SK-N-SH treated with all-trans-retinoic acid at 6 μM for 48 hours (cell line): Measurements from ENCODE around the gene F2.

Experiments
- ARNTL ChIP-seq: fragments of 450-650 bp; formaldehyde crosslinking; IDR thresholded peaks from 2 replicates; pipeline ENCODE4 v1.5.0; 2020; ENCODE audit warnings: low read depth, mild to moderate bottlenecking, moderate library complexity, borderline replicate concordance
- CREB5 ChIP-seq: fragments of 250-450 bp; sonication (Bioruptor Pico); IDR thresholded peaks from 2 replicates; pipeline ENCODE4 v1.5.1; 2020; ENCODE audit warnings: low read depth, mild to moderate bottlenecking, moderate library complexity
- CSDC2 ChIP-seq: fragments of 250-450 bp; sonication (Bioruptor Pico); IDR thresholded peaks from 2 replicates; pipeline ENCODE4 v1.5.0; 2020; ENCODE audit warnings: mild to moderate bottlenecking, moderate library complexity
- GLIS3 ChIP-seq: fragments of 250-450 bp; sonication (Bioruptor Pico); IDR thresholded peaks from 2 replicates; pipeline ENCODE4 v1.5.0; 2020; ENCODE audit warnings: mild to moderate bottlenecking, moderate library complexity
- OSR1 ChIP-seq: fragments of 250-450 bp; sonication (Bioruptor Pico); IDR thresholded peaks from 2 replicates; pipeline ENCODE4 v1.8.0; 2022; ENCODE audit warnings: moderate library complexity, mild to moderate bottlenecking, inconsistent platforms
- PATZ1 ChIP-seq: fragments of 250-450 bp; sonication (Bioruptor Pico); IDR thresholded peaks from 2 replicates; pipeline ENCODE4 v1.8.0; 2020; ENCODE audit warnings: mild to moderate bottlenecking, moderate library complexity, borderline replicate concordance
- PPARA ChIP-seq: fragments of 250-450 bp; sonication (Bioruptor Pico); IDR thresholded peaks from 2 replicates; pipeline ENCODE4 v1.5.0; 2020; ENCODE audit warnings: mild to moderate bottlenecking, borderline replicate concordance
- SNAI2 ChIP-seq: fragments of 250-450 bp; sonication (Bioruptor Pico); IDR thresholded peaks from 2 replicates; pipeline ENCODE4 v1.5.0; 2020; ENCODE audit warnings: mild to moderate bottlenecking, moderate library complexity
- TCF4 ChIP-seq: fragments of 250-450 bp; sonication (Bioruptor Pico); IDR thresholded peaks from 2 replicates; pipeline ENCODE4 v1.8.0; 2021; ENCODE audit warnings: mild to moderate bottlenecking, moderate library complexity, borderline replicate concordance
- TSHZ2 ChIP-seq: fragments of 250-450 bp; sonication (Bioruptor Pico); IDR thresholded peaks from 2 replicates; pipeline ENCODE4 v1.5.0; 2020; ENCODE audit warnings: mild to moderate bottlenecking, moderate library complexity
- ZFP3 ChIP-seq: fragments of 250-450 bp; sonication (Bioruptor Pico); IDR thresholded peaks from 2 replicates; pipeline ENCODE4 v1.5.0; 2020; ENCODE audit warnings: mild to moderate bottlenecking, moderate library complexity
- ZFP30 ChIP-seq: fragments of 450-650 bp; formaldehyde crosslinking; IDR thresholded peaks from 2 replicates; pipeline ENCODE4 v1.5.0; 2022; ENCODE audit warnings: mild to moderate bottlenecking, moderate library complexity
- ZNF8 ChIP-seq: fragments of 450-650 bp; formaldehyde crosslinking; IDR thresholded peaks from 2 replicates; pipeline ENCODE4 v1.5.0; 2020; ENCODE audit warnings: mild to moderate bottlenecking, moderate library complexity

DNA sequence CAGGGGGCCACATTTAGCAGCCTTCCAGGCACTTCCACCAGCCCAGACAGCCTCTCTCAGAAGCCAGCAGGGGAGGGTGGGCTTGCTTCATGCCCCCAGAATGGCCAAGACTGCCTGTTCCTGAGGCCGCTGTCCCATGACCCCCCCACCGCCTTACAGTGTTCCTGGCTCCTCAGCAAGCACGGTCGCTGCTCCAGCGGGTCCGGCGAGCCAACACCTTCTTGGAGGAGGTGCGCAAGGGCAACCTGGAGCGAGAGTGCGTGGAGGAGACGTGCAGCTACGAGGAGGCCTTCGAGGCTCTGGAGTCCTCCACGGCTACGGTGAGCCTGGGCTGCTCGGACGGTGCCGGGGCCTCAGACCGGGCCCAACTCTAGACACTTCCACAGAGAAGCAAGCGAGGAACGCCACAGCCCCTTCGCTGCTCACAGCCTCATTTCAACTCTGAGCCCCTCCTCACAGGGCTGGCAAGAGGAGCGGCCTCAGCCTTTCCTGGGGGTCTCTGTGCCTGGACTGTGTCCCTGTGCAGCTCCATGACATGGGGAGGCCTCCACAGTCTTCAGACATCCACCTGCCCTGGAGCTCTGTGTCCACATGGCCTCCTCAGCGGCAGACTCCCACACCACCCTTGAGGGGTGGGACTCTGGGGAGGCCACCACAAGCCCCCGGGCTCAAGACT, 668 bp downstream of the F2 start:
- TF ChIP-seq ARNTL (no peak), GLIS3 (no peak), SNAI2 (CRISPR knock-in tag) (no peak), PATZ1 (CRISPR knock-in tag) (no peak), CREB5 (no peak), ZNF8 (CRISPR knock-in tag) (no peak), PPARA (CRISPR knock-in tag) (no peak), TCF4 (CRISPR knock-in tag) (no peak), CSDC2 (no peak), ZFP3 (CRISPR knock-in tag) (no peak), OSR1 (CRISPR knock-in tag) (no peak), TSHZ2 (CRISPR knock-in tag) (no peak), ZFP30 (no peak)
